Caco-2 (cell line): ENCODE results near the gene TMEM8B. TPM values are rescaled to one million over a fixed set of nuclear protein-coding genes. Genes with fewer than 3 reads are reported as not detected.

ENCODE experiments used
- BruUV-seq: library from RNA; stranded (reverse); fragments of 400-500 nt; replicated peaks from 2 replicates; lab custom pipeline; 2021; lab: Mats Ljungman, UMichigan
- CTCF ChIA-PET: fragments of 300-600 bp; sonication (Branson Sonifier 250); formaldehyde crosslinking; loops from one replicate; lab custom pipeline; 2022; ENCODE audit warnings: antibody characterized with exemption; lab: Charles Lee
- POLR2A ChIA-PET: fragments of 300-600 bp; sonication (Branson Sonifier 250); formaldehyde crosslinking; loops from one replicate; lab custom pipeline; 2022; ENCODE audit warnings: antibody characterized with exemption; lab: Charles Lee
- DNase-seq, 2 experiments: peaks; one replicate each; pipeline versions ENCODE4 v3.0.0 to v3.0.0-alpha.2; 2020 to 2022
- H3K27me3 ChIP-seq: replicated peaks from 2 replicates; pipeline ENCODE4 v1.6.0; 2011; ENCODE audit warnings: low read length; ENCODE audit not compliant: control insufficient read depth, insufficient read depth
- H3K36me3 ChIP-seq: 2 replicates; pipeline ENCODE4 v1.5.1; 2011; ENCODE audit warnings: low read length; ENCODE audit not compliant: control insufficient read depth, insufficient read depth
- H3K4me1 ChIP-seq: fragments of 250-450 bp; sonication (Bioruptor Pico); 2 replicates; pipeline ENCODE4 v1.5.1; 2020; ENCODE audit warnings: mild to moderate bottlenecking
- H3K4me3 ChIP-seq: 2 replicates; pipeline ENCODE4 v1.5.1; 2011; ENCODE audit warnings: low read depth, mild to moderate bottlenecking, control low read depth, low read length
- H3K9me3 ChIP-seq: fragments of 250-450 bp; sonication (Bioruptor Pico); 2 replicates; pipeline ENCODE4 v1.5.1; 2020; ENCODE audit warnings: mild to moderate bottlenecking, moderate library complexity
- H3K27ac Mint-ChIP-seq: one replicate; pipeline ENCODE4 v1.8.0; 2022; ENCODE audit warnings: mixed read lengths; ENCODE audit not compliant: unreplicated experiment
- H3K27me3 Mint-ChIP-seq: one replicate; pipeline ENCODE4 v1.8.0; 2022; ENCODE audit warnings: mixed read lengths; ENCODE audit not compliant: insufficient read depth, unreplicated experiment
- H3K36me3 Mint-ChIP-seq: one replicate; pipeline ENCODE4 v1.8.0; 2022; ENCODE audit warnings: mild to moderate bottlenecking, mixed read lengths; ENCODE audit not compliant: insufficient read depth, unreplicated experiment
- H3K4me1 Mint-ChIP-seq: one replicate; pipeline ENCODE4 v1.8.0; 2022; ENCODE audit warnings: low read depth, mixed read lengths; ENCODE audit not compliant: unreplicated experiment
- H3K4me3 Mint-ChIP-seq: one replicate; pipeline ENCODE4 v1.8.0; 2022; ENCODE audit warnings: mild to moderate bottlenecking, moderate library complexity, mixed read lengths; ENCODE audit not compliant: unreplicated experiment
- H3K9me3 Mint-ChIP-seq: one replicate; pipeline ENCODE4 v1.8.0; 2022; ENCODE audit warnings: mixed read lengths; ENCODE audit not compliant: unreplicated experiment
- CTCF ChIP-seq, 2 experiments: fragments of 200-600 bp in 1 of 2; IDR thresholded peaks; 1 replicate in 1 of 2; 2 replicates in 1 of 2; pipeline versions ENCODE4 v1.5.1 to v1.8.0; 2011 to 2022; ENCODE audit warnings: antibody characterized with exemption in 1 of 2, control low read depth in 1 of 2, inconsistent platforms in 1 of 2, low read depth in 1 of 2, low read length in 1 of 2, mild to moderate bottlenecking in 1 of 2, moderate library complexity in 1 of 2; ENCODE audit not compliant: insufficient read depth in 1 of 2, severe bottlenecking in 1 of 2, unreplicated experiment in 1 of 2
- intact Hi-C: fragments of 100-400 bp; cut with micrococcal nuclease; formaldehyde crosslinking; loops from one replicate; pipeline ENCODE4 v1.10.0; 2022; ENCODE audit not compliant: unreplicated experiment
- total RNA-seq: library from RNA; stranded (reverse); gene quantifications from 2 replicates; pipeline ENCODE4 v1.2.3, GENCODE V29; 2022

Gene TMEM8B
- total RNA-seq, 1 experiment from 2014 or later, result 4.9 TPM

- Histone ChIP-seq H3K4me3 (no peak overlapping the region), H3K9me3 (no peaks in the 10 kb centered on the region), H3K36me3 (no peaks in the 10 kb centered on the region), H3K4me1 (no peaks in the 10 kb centered on the region), H3K27me3 (no peaks in the 10 kb centered on the region; the same call in 1 of the 2 replicates)
- intact Hi-C loops, result no loop called here
- DNase-seq, result no peak
- Mint-ChIP-seq H3K4me3 (no peak overlapping the region), H3K27me3 (peaks cover 11% of the 10 kb centered on the region), H3K36me3 (no peaks in the 10 kb centered on the region), H3K9me3 (no peaks in the 10 kb centered on the region), H3K4me1 (no peaks in the 10 kb centered on the region), H3K27ac (no peak overlapping the region)
- CTCF ChIA-PET, result interaction anchor here (0.6 kb wide), 1 partner anchor 22 kb away, joined by 4 read pairs; no protein-coding TSS in a partner anchor
- no peak for TF ChIP-seq CTCF (IDR thresholded peaks at IDR 0.05; ENCODE audit: insufficient read depth in 1 of 2, low read depth in 1 of 2, low read length in 1 of 2, severe bottlenecking in 1 of 2, unreplicated experiment in 1 of 2)
- POLR2A ChIA-PET, result no interaction called here
- BruUV-seq, result no TSS peak
These were observed 25.2 kb downstream of the TMEM8B start for GRCh38 chr9:35854091-35854762.

- Histone ChIP-seq H3K9me3 (no peaks in the 10 kb centered on the region), H3K36me3 (no peaks in the 10 kb centered on the region), H3K4me1 (no peaks in the 10 kb centered on the region), H3K27me3 (no peaks in the 10 kb centered on the region; the same call in 1 of the 2 replicates), H3K4me3 (no peak overlapping the region)
- no peaks in the 10 kb centered on the region for H3K9me3 Mint-ChIP-seq
- no peaks in the 10 kb centered on the region for H3K4me1 Mint-ChIP-seq
- POLR2A ChIA-PET, result no interaction called here
- no peak overlapping the region for H3K27ac Mint-ChIP-seq
- no peak overlapping the region for H3K4me3 Mint-ChIP-seq
- CTCF ChIA-PET, result interaction anchor here (0.6 to 1.9 kb wide), 2 partner anchors 66 to 68 kb away, joined by 3 to 7 read pairs; no protein-coding TSS in a partner anchor
- BruUV-seq, result no TSS peak
- H3K36me3 Mint-ChIP-seq, result no peaks in the 10 kb centered on the region
- intact Hi-C loops, result no loop called here
- TF ChIP-seq CTCF (IDR thresholded peaks at IDR 0.05; ENCODE audit: insufficient read depth in 1 of 2, low read depth in 1 of 2, low read length in 1 of 2, severe bottlenecking in 1 of 2, unreplicated experiment in 1 of 2), result no peak
- H3K27me3 Mint-ChIP-seq, result peaks cover 12% of the 10 kb centered on the region
- no peak for DNase-seq
These were observed 27.2 kb downstream of the TMEM8B start for GRCh38 chr9:35856206-35856605.

GRCh38 chr9:35856882-35857281, 27.9 kb downstream of the TMEM8B start:
- Mint-ChIP-seq H3K9me3 (no peaks in the 10 kb centered on the region), H3K27ac (no peak overlapping the region), H3K36me3 (no peaks in the 10 kb centered on the region), H3K4me1 (no peaks in the 10 kb centered on the region), H3K27me3 (peaks cover 14% of the 10 kb centered on the region), H3K4me3 (no peak overlapping the region)
- no TSS peak for BruUV-seq
- POLR2A ChIA-PET, result no interaction called here
- H3K36me3 ChIP-seq, result no peaks in the 10 kb centered on the region
- H3K27me3 ChIP-seq, result no peaks in the 10 kb centered on the region; the same call in 1 of the 2 replicates
- CTCF ChIA-PET, result interaction anchor here (1.9 kb wide), 1 partner anchor 67 kb away, joined by 7 read pairs; no protein-coding TSS in a partner anchor
- H3K9me3 ChIP-seq, result no peaks in the 10 kb centered on the region
- H3K4me1 ChIP-seq, result no peaks in the 10 kb centered on the region
- intact Hi-C loops, result no loop called here
- no peak for DNase-seq
- TF ChIP-seq CTCF (IDR thresholded peaks at IDR 0.05; ENCODE audit: insufficient read depth in 1 of 2, low read depth in 1 of 2, low read length in 1 of 2, severe bottlenecking in 1 of 2, unreplicated experiment in 1 of 2), result no peak
- H3K4me3 ChIP-seq, result no peak overlapping the region
